HG02885 (cell line): Measurements from ENCODE around the gene TMC1.
"Not testable (repeated sequence)": the region's sequence is repeated elsewhere in the genome, so short reads cannot be mapped to it uniquely, and the experiment has no call there.

Experiments
- ATAC-seq: cut with Tn5 transposase; IDR thresholded peaks from one replicate; pipeline ENCODE4 v1.9.1; 2021; ENCODE audit warnings: mild to moderate bottlenecking; ENCODE audit not compliant: unreplicated experiment, poor library complexity

Gene TMC1

DNA sequence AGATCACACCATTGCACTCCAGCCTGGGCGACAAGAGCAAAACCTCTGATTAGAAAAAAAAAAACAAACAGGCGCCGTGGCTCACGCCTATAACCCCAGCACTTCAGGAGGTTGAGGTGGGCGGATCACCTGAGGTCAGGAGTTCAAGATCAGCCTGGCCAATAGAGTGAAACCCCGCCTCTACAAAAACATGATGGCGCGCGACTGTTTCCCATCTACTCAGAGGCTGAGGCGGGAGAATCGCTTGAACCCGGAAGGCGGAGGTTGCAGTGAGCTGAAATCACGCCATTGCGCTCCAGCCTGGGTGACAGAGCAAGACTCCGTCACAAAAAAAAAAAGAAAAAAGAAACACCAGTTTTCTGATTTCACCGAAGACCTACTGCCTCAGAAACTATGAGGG lies at the start of gene TMC1:
TMC1 (plus strand) TSS at position 193 of the 400 bp plus-strand sequence. CDS start 127,041 bp downstream, outside the sequence.
- not testable (repeated sequence) for ATAC-seq

DNA sequence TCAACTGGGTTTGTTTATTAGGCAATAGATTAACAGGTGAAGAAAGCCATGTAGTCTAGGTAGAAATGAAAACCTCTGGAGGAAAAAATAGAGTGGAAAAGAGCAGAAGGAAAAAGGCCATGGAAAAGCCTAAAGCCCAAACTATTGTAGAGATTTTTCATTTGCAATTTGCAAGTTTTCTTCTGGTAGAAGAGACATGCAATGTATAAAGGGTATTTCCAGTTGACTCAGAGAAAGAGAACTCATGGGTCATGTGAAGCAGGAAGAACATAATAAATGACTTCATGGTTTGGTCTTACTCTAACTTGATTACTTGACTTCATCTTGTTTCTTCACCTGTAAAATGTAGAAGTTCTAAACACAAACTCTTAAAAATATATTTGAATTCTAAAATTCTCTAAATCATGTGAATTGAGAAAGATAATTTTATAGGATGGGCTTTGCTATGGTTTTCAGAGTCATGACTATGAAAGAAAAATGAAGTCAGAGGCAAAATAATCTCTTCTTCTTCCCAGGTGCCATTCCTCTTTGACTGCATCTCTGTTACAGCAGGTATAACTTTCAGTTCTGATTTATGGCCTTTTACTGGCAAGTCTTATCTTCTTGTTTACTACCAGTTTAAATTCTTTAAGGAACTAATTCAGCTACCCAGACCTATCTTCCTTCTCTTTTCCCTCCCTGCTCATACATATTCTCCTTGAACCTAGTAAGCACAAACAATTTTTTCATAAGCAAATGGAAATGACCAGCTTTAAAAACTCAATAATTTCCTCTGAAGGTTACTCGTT lies 47.7 kb upstream of the TMC1 start:
- peak; percentile 97 for ATAC-seq

DNA sequence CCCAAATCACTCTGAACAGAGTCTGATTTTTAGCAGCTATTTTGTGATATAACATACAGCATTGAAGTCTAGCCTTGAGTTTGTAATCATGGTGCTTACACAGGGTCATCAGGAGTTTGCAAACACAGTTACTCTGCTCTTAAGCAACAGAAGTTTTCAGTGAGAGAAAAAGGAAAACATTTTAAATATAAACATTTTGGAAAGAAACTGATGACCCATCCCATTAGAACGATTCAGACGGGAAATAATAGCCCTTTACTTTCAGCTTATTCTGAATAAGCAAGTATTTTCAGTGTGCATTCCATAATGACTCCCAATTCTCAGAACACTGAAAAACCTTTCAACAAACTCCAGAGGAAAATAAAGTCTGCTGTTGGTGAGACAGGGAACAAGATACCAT lies 46.7 kb upstream of the TMC1 start:
- ATAC-seq: no peak

DNA sequence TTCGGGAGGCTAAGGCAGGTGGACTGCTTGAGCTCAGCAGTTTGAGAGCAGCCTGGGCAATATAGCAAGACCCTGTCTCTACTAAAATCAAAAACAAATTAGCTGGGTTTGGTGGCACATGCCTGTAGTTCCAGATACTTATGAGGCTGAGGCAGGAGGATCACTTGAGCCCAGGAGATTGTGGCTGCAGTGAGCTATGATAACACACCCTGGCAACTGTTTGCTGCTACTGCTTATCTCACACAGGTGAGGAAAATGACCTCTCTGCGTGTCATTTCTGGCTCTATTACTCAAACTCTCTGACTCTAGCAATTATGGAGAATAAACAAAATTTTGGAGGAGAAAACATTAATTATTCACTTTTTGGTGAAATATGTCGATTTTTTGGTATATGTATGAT lies 45.3 kb upstream of the TMC1 start:
- ATAC-seq: no peak

DNA sequence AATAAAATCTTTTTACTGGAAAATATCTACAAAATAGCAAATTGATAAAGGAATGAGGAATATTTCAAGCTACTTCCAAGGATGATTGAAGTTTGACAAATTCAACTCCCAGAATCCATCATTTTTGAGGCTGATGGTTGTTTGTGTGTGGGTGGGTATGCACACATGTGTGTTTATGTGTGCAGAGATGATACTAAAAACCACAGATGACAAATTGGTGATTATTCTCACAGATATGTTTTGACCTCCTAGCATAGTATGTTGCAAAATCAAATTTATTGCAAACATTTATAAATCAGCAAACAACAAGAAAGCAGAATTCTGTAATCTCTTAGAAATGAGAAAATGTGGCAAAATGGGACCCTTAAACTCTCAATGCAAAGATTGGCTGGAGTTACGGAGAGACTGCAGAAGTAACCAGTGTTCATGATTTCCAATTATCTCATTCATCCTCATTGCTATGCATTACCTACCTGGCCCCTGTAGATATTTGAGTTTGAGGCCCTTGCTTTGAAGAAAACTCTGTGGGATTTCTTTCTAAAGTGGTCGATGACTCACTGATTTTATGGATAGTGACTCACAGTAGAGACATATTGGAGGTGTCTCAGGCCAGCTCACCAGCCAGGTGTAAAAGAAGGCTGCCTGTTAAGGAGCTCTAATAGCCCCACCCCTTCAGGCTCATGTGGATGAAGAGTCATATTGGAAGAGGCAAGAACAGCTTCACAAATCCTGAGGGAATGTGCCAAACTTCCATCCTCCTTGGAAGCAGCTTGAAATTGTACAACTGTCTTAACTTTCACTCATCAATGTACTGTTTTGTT lies 44.6 kb upstream of the TMC1 start:
- no peak for ATAC-seq

DNA sequence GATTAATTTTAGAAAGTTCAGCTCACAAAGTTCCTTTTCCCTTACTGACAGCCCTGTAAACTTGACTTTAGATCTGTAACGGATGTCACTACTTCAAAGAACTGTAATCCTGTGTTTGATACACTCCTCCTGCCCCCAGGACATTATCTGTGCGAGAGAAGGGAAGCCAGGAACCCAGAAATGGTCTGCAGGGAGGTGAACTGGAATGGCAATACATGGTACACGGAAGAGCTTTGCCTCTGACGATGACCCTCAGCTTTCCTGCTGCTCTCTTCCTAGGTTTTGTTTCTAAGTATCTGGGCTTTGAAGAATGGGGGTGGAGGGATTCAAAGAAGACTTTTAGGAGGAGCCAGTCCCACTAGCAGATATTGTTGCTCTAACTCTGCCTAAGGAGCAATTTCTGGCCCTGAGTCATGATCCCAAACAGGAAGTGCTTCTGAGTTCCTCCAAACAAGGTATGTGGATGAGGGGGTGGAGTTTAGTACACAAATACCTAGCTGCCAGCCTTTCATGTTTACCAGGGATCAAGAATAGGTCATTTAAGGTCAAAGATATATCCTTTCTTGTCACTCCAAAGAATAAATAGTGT lies 43.4 kb upstream of the TMC1 start:
- ATAC-seq: no peak

DNA sequence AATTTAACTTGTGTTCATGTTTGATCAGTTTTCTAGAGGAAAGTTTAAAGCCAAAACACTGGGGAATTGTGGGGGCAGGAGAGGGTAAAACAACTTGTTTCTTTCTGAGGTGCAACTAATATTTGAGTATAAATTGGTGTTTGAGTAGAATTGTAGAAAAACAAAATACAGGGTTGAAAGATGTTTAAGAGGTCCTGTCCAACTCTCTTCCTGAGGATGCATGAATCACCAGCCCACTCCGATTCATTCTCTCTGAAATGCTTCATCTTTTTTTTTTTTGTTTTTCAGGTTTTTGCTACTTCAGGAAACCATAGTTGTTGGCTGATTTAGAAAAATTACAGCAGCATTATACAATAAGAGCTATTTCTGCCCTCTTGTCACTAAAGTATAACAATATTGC lies 42.4 kb upstream of the TMC1 start:
- ATAC-seq: no peak

DNA sequence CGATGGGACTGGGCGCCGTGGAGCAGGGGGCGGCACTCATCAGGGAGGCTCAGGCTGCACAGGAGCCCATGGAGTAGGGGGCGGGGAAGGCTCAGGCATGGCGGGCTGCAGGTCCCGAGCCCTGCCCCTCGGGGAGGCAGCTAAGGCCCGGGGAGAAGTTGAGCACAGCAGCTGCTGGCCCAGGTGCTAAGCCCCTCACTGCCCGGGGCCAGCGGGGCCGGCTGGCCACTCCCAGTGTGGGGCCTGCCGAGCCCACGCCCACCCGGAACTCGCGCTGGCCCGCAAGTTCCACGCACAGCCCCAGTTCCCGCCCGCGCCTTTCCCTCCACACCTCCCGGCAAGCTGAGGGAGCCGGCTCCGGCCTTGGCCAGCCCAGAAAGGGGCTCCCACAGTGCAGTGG lies 41.1 kb upstream of the TMC1 start:
- ATAC-seq: not testable (repeated sequence)

DNA sequence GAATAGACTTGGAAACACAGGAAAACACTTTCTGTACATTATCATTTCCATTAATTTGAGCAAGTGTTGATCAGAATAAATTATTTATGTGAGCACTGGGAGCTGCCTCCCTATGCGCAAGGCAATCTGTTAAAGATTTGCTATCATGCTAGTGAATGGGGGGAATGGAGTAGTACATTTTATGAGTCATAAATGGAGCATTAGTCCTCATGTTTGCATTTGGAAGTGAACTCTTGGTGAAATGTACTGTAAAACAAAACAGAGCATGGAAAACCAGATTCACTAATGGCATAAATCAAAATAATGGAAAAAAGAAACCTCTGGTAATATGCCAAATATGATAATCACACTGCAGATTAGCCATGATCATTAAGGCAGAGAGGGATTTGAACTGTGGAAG lies 40.5 kb upstream of the TMC1 start:
- no peak for ATAC-seq

DNA sequence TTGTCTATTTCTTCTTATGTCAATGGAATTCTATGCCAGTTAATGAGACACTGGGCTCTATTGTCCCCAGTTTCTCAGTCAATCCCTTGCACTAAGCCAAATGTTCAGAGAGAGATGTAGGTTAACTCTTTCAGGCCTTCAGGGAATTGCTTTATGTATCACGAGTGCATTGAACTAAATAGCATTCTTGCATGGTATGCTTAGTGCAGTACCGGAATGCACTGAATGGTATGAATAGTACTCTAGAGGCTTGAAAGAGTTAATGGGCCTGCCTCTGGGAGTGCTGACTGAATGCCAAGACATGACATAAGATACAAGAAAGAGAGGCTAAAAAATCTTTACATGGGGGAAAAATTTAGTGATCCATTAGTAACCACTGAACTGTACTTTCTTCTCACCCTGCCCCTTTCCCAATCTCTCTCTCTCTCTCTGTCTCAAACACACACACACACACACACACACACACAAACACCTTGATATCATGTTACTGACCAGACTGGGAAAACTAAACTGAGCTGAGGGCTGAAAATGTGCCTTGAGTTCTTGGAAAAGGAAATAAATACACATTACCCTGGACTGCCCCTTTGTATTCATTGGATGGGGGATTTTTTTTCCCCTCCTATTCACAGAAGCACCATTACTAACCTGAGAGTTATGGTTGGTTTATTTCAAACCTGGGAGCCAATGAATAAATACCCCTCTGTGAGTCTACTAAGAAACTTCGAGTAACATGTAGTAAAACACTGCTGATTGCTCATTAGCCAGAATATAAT lies 35.4 kb upstream of the TMC1 start:
- no peak for ATAC-seq

DNA sequence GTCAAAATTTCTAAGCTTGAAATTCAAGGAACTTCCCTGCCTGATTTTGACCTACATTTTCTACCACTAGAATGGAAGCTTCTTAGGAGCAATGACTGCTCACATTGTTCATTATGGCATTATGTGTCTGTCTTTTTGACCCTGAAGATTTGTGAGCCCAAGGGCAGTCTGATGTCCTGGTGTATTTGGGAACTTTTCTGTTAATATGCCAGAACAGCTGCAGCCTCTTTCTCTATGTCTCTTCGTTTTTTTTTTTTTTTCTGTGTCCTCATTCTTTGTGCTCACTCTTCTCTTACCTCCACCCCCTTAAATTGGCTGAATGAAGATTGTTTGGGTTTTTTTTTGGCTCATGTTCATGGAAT lies 34.8 kb upstream of the TMC1 start:
- ATAC-seq: no peak

DNA sequence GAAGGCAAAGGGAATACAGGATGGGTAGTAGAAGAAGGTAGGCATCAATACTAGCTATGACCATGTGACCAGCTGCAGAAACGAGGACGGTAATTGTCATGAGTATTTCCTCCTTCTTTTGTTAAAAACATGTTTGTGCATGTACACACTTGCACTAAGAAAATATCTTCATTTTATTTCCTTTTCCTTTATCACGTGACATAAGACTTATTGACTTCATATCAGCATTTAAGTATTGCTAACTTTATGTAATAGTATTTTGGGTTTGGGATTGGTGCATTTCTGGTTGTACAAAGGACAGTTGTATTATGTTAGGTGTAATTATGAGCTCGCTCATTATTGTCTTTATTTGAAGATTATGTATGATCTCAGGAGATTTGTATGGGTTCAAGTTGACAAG lies 33.7 kb upstream of the TMC1 start:
- not testable (repeated sequence) for ATAC-seq

DNA sequence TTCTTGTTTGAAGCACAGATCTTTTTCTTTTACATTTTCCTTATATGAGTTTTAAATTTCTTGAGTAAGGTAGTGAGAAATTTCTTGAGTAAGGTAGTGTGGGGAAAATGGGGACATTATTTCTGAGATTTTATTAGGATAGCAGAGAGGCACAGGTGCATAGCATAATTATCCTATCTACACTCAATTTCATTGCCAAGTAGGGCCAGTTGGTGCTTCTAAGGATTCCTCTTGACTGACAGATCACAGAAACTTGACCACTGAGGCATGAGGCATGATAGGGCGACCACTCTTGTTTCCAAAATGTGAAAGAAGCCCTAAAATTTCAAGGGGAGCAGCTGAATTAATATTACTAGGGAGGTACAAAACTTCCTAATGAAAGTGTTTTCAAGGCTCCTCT lies 31.4 kb upstream of the TMC1 start:
- no peak for ATAC-seq

DNA sequence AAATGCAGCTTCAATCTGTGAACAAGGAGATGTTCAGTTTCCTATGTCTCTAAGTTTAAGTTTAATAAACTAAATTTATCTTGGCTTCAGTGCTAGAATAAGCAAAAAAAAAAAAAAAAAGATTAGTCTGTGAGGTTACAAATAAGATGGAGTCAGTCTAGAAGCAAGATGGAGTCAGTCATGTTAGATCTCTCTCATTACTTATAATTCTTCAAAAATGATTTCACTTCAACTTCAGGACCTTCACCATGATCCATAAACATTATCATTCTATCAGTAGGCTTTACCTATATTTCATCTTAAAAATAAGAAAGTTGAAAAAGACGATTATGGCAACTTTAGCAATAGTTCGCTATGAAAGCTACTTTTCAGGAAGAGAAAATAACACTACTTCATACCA lies 30.2 kb upstream of the TMC1 start:
- no peak for ATAC-seq

DNA sequence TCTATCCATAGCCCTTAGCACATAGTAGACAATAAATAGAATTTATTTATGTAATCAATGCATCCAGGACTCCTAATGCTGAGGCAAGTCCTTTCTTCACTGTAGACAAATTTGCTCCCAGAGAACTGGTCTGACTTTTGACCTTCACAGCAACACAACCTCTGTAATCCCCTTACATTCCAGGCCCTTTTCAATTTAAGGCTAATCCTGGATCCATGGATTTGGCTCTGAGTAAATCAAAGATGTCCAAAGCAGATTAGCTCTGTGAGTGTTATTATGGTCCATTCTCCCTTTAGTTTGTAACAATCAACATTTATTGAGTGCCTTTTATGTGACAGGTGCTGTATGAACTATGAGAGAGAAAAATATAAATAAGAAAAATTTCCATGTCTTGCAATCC lies 27.4 kb upstream of the TMC1 start:
- ATAC-seq: no peak

DNA sequence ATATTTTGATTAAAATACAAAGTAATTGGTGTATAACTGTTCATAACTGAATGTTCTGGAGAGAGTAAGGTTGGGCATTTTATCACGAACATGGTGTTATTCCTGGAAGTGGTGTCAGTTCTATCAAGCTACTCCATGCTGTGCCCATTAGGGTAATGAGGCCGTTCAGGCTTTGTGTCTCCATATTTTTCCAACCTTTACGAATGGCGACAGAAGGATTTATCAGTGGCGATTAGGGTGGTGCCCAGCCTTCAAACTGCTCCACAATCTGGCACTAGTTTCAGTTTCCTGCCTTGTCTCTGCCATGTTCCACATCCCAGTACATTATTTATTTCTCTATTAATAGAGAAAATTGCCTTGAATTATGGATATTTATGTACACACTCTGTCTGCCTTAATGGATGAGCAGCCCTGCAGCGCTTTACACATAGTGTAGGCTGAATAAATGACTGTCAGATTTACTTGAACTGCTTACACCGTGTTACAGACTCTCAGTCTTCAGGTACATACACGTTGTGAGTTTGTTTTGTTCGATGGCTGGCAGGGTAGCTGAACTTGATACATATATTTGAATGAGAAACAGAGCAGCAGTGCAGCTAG lies 23.9 kb upstream of the TMC1 start:
- no peak for ATAC-seq

DNA sequence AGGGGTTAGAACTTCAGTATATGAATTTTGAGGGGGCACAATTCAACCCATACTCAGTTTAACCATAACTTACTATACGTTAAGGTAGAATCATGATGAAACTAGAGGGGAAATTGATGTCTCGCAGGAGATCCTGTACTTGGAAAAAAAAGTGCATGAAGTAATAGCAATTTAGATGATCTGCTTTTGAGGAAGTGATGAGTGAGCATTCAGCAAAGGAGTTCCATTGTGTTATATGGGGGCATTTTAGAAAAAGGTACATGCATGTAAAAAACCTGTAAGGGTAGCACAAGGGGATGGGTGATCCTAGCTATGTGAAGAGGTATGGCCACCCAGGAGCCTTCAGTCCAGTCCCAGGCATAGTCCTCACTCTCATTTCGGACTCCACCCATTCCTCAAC lies 14.8 kb upstream of the TMC1 start:
- ATAC-seq: no peak

DNA sequence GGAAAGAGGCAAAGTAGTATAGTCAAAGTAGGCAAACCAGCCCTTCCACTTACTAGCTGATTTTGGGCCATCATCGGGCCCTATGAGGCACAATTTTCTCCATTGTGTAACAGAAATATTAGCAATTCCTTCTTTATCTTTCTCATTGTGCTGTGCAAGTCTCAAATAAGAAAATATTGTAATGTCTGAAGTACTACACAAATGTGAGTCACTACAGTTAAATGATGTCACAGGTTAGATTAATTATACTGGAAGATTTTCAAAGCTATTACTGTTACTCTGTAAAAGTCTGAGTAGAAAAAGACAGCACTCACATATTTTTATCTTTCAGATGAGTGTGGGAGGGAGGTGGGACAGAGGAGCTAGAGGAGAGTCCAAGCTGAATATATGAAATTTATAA lies 12.4 kb upstream of the TMC1 start:
- peak; percentile 46 for ATAC-seq

DNA sequence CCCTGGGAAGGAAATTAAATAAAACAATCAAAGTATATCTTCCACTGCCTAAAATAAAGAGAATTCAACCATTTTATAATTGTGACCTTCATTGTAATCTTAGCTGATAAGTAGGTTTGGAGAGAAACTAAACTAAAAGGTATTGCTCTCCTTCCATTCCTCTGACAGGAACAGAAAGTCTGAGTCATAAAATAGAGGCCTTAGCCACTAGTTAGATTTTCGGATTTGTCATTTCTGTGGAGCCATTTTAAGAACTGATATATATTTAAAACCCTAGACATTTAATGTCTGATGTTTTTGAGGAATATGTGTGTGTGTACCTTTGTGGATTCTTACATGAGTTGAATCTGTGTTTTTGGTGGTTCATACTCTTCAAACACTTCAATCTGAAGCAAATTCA lies 11.8 kb upstream of the TMC1 start:
- ATAC-seq: peak; percentile 94

DNA sequence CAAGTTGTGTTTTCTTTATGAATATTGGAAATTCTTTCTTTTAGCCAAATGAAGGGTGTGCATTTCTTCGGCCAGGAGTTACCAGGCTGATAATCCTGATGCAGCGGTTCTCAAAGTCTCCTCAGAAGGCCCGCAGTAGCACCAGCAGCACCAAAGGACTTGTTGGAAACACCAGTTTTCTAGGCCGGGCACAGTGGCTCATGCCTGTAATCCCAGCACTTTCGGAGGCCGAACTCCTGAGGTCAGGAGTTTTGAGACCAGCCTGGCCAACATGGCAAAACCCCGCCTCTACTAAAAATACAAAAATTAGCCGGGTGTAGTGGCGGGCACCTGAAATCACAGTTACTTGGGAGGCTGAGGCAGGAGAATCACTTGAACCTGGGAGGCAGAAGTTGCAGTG lies 397 bp upstream of the TMC1 start:
- not testable (repeated sequence) for ATAC-seq
